ENCODE data around the gene ULK4.

Gene ULK4

GRCh38 chr3:41241800-41242571 is 719.9 kb downstream of the ULK4 start:
- no peak for DNase-seq

- no peak for DNase-seq
Observed at GRCh38 chr3:41241161-41241560, 720.7 kb downstream of the ULK4 start.

GRCh38 chr3:41239587-41239986 is 722.3 kb downstream of the ULK4 start:
- DNase-seq, result no peak

- DNase-seq, result no peak
Observed at GRCh38 chr3:41237907-41238306, 724.0 kb downstream of the ULK4 start.

- DNase-seq, result no peak
Observed at GRCh38 chr3:41236228-41236627, 725.7 kb downstream of the ULK4 start.

GRCh38 chr3:41234823-41235721 is 726.8 kb downstream of the ULK4 start:
- no peak for DNase-seq

GRCh38 chr3:41224120-41224806 is 737.6 kb downstream of the ULK4 start:
- DNase-seq, result no peak

- DNase-seq, result no peak
Observed at GRCh38 chr3:41223691-41224090, 738.2 kb downstream of the ULK4 start.

GRCh38 chr3:41223078-41223477 is 738.8 kb downstream of the ULK4 start:
- DNase-seq, result no peak

GRCh38 chr3:41222501-41222900 is 739.4 kb downstream of the ULK4 start:
- no peak for DNase-seq

GRCh38 chr3:41222012-41222411 is 739.9 kb downstream of the ULK4 start:
- DNase-seq, result no peak

GRCh38 chr3:41220906-41221677 is 740.8 kb downstream of the ULK4 start:
- DNase-seq, result no peak

GRCh38 chr3:41219424-41219823 is 742.5 kb downstream of the ULK4 start:
- DNase-seq, result no peak

GRCh38 chr3:41216993-41217392 is 744.9 kb downstream of the ULK4 start:
- DNase-seq, result no peak

GRCh38 chr3:41216422-41216821 is 745.5 kb downstream of the ULK4 start:
- no peak for DNase-seq

GRCh38 chr3:41213588-41213987 is 748.3 kb downstream of the ULK4 start:
- no peak for DNase-seq

GRCh38 chr3:41212088-41212487 is 749.8 kb downstream of the ULK4 start:
- DNase-seq, result no peak

GRCh38 chr3:41210966-41211365 is 750.9 kb downstream of the ULK4 start:
- no peak for DNase-seq

- DNase-seq, result no peak
Observed at GRCh38 chr3:41209646-41210045, 752.3 kb downstream of the ULK4 start.

- DNase-seq, result no peak
Observed at GRCh38 chr3:41208507-41209220, 753.2 kb downstream of the ULK4 start.

- no peak for DNase-seq
Observed at GRCh38 chr3:41207355-41207754, 754.5 kb downstream of the ULK4 start.

GRCh38 chr3:41205591-41205990 is 756.3 kb downstream of the ULK4 start:
- DNase-seq, result no peak

All from CD4-positive, alpha-beta T cell treated with Interleukin-10 for 1 hour (primary cell).